Astrocyte of the hippocampus (primary cell): Measurements from ENCODE around the gene SLC38A11.
A peak's percentile ranks its signal among the peaks of the same experiment; 100 is the strongest.
"Not testable (repeated sequence)": the region's sequence is repeated elsewhere in the genome, so short reads cannot be mapped to it uniquely, and the experiment has no call there.

Source experiments
- DNase-seq: peaks from one replicate; pipeline ENCODE4 v3.0.0; 2011; ENCODE audit warnings: low read depth, low spot score

SLC38A11 gene

GRCh38 chr2:164954954-164955701, at the start of gene SLC38A11:
TSS of gene SLC38A11 (minus strand) at chr2:164955525. CDS start at chr2:164955247, 278 bp downstream.
- peak; percentile 35 for DNase-seq

GRCh38 chr2:165003443-165004130, 48.3 kb upstream of the SLC38A11 start:
- DNase-seq: no peak

- no peak for DNase-seq
Measured at GRCh38 chr2:165002638-165003037, 47.3 kb upstream of the SLC38A11 start.

- DNase-seq: not testable (repeated sequence)
Measured at GRCh38 chr2:164994664-164995299, 39.5 kb upstream of the SLC38A11 start.

GRCh38 chr2:164993287-164994016, 38.1 kb upstream of the SLC38A11 start:
- no peak for DNase-seq

GRCh38 chr2:164992818-164993217, 37.5 kb upstream of the SLC38A11 start:
- peak; percentile 91 for DNase-seq

GRCh38 chr2:164992093-164992454, 36.7 kb upstream of the SLC38A11 start:
- DNase-seq: peak; percentile 24

GRCh38 chr2:164991361-164992092, 36.2 kb upstream of the SLC38A11 start:
- DNase-seq: peak; percentile 62

- DNase-seq: peak; percentile 64
Measured at GRCh38 chr2:164990953-164991352, 35.6 kb upstream of the SLC38A11 start.

GRCh38 chr2:164988805-164989204, 33.5 kb upstream of the SLC38A11 start:
- not testable (repeated sequence) for DNase-seq

- DNase-seq: not testable (repeated sequence)
Measured at GRCh38 chr2:164986027-164986426, 30.7 kb upstream of the SLC38A11 start.

GRCh38 chr2:164984428-164984827, 29.1 kb upstream of the SLC38A11 start:
- no peak for DNase-seq

GRCh38 chr2:164981217-164981990, 26.1 kb upstream of the SLC38A11 start:
- DNase-seq: peak; percentile 41

- peak; percentile 31 for DNase-seq
Measured at GRCh38 chr2:164980688-164981087, 25.4 kb upstream of the SLC38A11 start.

GRCh38 chr2:164979113-164979512, 23.8 kb upstream of the SLC38A11 start:
- no peak for DNase-seq

- DNase-seq: not testable (repeated sequence)
Measured at GRCh38 chr2:164976875-164977470, 21.6 kb upstream of the SLC38A11 start.

- DNase-seq: no peak
Measured at GRCh38 chr2:164976301-164976700, 21.0 kb upstream of the SLC38A11 start.

- DNase-seq: no peak
Measured at GRCh38 chr2:164975891-164976290, 20.6 kb upstream of the SLC38A11 start.

GRCh38 chr2:164974221-164974620, 18.9 kb upstream of the SLC38A11 start:
- DNase-seq: no peak

- no peak for DNase-seq
Measured at GRCh38 chr2:164972216-164972615, 16.9 kb upstream of the SLC38A11 start.
